ENCODE measurements around the gene AMIGO3.

DNA sequence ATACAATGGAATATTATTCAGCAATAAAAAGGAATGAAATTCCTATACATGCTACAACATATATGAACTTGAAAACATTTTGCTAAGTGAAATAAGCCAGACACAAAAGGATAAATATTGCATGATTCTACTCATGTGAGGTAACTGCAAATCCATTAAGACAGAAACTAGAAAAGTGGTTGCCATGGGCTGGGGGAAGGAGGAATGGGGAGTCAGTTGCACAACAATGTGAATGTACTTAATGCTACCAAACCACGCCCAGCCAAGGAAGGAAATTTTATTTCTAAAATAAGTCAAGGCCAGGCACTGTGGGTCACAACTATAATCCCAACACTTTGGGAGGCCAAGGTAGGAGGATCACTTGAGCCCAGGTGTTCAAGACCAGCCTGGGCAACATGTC lies 14.1 kb upstream of the AMIGO3 start:
- TF ChIP-seq, protein P1, sequence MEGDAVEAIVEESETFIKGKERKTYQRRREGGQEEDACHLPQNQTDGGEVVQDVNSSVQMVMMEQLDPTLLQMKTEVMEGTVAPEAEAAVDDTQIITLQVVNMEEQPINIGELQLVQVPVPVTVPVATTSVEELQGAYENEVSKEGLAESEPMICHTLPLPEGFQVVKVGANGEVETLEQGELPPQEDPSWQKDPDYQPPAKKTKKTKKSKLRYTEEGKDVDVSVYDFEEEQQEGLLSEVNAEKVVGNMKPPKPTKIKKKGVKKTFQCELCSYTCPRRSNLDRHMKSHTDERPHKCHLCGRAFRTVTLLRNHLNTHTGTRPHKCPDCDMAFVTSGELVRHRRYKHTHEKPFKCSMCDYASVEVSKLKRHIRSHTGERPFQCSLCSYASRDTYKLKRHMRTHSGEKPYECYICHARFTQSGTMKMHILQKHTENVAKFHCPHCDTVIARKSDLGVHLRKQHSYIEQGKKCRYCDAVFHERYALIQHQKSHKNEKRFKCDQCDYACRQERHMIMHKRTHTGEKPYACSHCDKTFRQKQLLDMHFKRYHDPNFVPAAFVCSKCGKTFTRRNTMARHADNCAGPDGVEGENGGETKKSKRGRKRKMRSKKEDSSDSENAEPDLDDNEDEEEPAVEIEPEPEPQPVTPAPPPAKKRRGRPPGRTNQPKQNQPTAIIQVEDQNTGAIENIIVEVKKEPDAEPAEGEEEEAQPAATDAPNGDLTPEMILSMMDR (conservative IDR thresholded peaks at IDR 0.05 in 1 of 2, IDR thresholded peaks at IDR 0.05 in 1 of 2; ENCODE audit: extremely low read depth in 1 of 2, insufficient read depth in 1 of 2, low read depth in 1 of 2, low read length in 2 of 2) = no peak
- no peak for TF ChIP-seq EZH2 (IDR thresholded peaks at IDR 0.05; ENCODE audit: borderline replicate concordance, low read length)
